Measurements from ENCODE around the gene GRB10.

Gene GRB10

DNA sequence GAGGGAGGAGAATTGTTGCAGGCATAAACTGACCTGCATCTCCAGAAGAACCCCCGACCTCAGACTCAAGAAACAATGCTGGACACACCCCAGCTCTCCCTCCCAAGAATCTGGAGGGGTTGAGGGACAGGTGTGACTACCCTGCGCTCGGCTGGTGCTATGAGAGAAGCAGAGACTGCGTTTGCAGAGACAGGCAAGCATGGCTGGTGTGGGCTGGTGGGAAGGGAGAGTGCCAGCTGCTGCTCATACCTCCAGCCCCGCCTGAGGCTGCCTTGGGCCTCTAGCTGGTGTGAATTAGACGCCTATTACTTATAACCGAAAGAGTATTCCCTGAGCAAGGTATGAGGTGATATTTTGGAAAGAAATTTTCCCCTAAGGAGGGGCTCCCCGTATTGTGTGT is 169.2 kb downstream of the GRB10 start:
- H2BK120ac ChIP-seq (ENCODE audit: low read depth, low read length), result no peak overlapping the region
- no peak overlapping the region for H2BK15ac ChIP-seq (ENCODE audit: low read length)
- H3K79me1 ChIP-seq (ENCODE audit: low read depth, low read length), result no peaks in the 10 kb centered on the region
- no peak overlapping the region for H2BK5ac ChIP-seq (ENCODE audit: low read length)
- no peak overlapping the region for H3K27ac ChIP-seq (replicated peaks; ENCODE audit: low read length)
- no peak overlapping the region for H3K4ac ChIP-seq (ENCODE audit: low read length)
- H3K4me1 ChIP-seq (ENCODE audit: control insufficient read depth in 2 of 2, insufficient read depth in 1 of 2, low read depth in 1 of 2, low read length in 2 of 2), result no peaks in the 10 kb centered on the region
- no peaks in the 10 kb centered on the region for H3K27me3 ChIP-seq (ENCODE audit: control insufficient read depth in 3 of 3, insufficient read depth in 3 of 3, low read depth in 1 of 3, low read length in 3 of 3)
- no peak overlapping the region for H4K91ac ChIP-seq (ENCODE audit: low read depth, low read length, poor library complexity)
- H2AFZ ChIP-seq (ENCODE audit: low read length), result no peak overlapping the region
- H3K36me3 ChIP-seq (replicated peaks in 1 of 2; ENCODE audit: control insufficient read depth in 2 of 2, insufficient read depth in 2 of 2, low read length in 2 of 2), result peaks cover 22 to 98% of the 10 kb centered on the region in 2 donors
- no peak overlapping the region for H3K9ac ChIP-seq (ENCODE audit: low read depth, low read length, poor library complexity)
- H3K4me2 ChIP-seq (ENCODE audit: insufficient read depth, low read length, poor library complexity, severe bottlenecking), result no peak overlapping the region
- H3K23ac ChIP-seq (ENCODE audit: low read depth, low read length, poor library complexity), result no peak overlapping the region
- H3K18ac ChIP-seq (ENCODE audit: low read length), result no peak overlapping the region
- no peak overlapping the region for H3K14ac ChIP-seq (ENCODE audit: low read length)
- H2AK5ac ChIP-seq (ENCODE audit: low read depth, low read length), result no peak overlapping the region
- WGBS, 2 donors (ENCODE audit: extremely low coverage in 2 of 2, insufficient read length in 2 of 2, insufficient replicate concordance in 1 of 2), result no CpG with 5 or more reads among the region's 8 CpGs
- H4K8ac ChIP-seq (ENCODE audit: low read depth, low read length), result no peak overlapping the region
- no peak overlapping the region for H2BK12ac ChIP-seq (ENCODE audit: low read length)
- H3K9me3 ChIP-seq (replicated peaks in 1 of 2; ENCODE audit: control insufficient read depth in 2 of 2, insufficient read depth in 1 of 2, low read depth in 1 of 2, low read length in 2 of 2), result peaks cover 0 to 1% of the 10 kb centered on the region in 2 donors
- no peak overlapping the region for H3K4me3 ChIP-seq (ENCODE audit: low read length in 2 of 2)
- DNase-seq (ENCODE audit: low spot score), result no peak

DNA sequence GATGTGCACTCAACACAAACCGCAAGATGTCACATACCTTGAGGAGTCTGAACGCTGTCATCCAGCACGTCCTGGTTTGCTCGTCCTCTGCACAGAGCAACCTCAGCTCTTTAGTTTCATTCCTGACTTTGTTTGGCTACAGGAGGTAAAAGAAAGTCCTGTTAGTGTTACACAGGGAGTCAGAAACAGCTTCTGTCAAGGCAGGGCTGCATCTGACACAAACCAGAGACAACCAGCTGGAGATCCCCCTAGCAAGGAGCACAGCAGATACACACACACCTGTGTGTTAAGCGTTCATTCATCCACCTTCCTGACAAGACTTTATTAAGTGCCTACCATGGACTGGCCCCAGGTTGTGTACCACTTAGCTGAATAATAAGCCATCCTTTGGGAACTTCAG is 170.0 kb downstream of the GRB10 start:
- H4K8ac ChIP-seq (ENCODE audit: low read depth, low read length), result no peak overlapping the region

DNA sequence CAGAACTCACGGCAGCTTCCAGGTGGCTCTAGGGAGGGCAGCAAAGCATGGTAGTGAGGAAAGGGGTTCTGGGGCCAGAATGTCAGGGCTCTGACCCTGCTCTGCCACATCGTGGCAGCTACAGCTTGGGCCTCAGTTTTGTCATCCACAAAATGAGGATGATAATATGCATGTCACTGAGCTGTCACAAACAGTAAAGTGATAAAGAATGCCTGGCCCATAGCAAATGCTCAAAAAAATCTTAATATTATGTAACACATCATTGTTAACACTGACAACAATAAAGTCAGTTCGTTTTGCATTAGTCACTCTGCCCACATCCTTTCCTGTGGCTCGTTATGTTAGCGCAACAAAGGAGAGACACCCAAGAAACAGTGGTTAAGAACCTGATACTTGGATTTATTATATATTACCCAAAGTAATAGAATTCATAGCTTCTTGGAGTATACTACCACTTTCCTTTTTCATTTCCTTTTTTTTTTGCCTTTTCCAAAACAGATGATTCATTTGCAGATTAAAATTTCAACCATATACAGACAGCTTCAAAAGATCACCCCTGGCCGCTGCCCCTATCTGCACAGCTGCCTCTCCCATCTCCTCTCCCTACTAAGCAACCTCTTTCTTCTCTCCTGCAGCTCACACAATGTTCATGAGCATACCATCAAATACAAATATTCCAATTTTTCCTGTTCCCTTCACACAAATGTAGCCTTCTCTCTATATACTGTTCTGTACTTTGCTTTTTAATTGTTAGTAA is 172.0 kb downstream of the GRB10 start:
- WGBS, 2 donors (ENCODE audit: extremely low coverage in 2 of 2, insufficient read length in 2 of 2, insufficient replicate concordance in 1 of 2), result no CpG with 5 or more reads among the region's 6 CpGs
- DNase-seq (ENCODE audit: low spot score), result no peak

More for the DNA sequence above, 170.0 kb downstream of the GRB10 start:
- DNase-seq (ENCODE audit: low spot score), result no peak
- H3K4me1 ChIP-seq (ENCODE audit: control insufficient read depth in 2 of 2, insufficient read depth in 1 of 2, low read depth in 1 of 2, low read length in 2 of 2), result no peaks in the 10 kb centered on the region
- H3K4ac ChIP-seq (ENCODE audit: low read length), result no peak overlapping the region
- H3K36me3 ChIP-seq (replicated peaks in 1 of 2; ENCODE audit: control insufficient read depth in 2 of 2, insufficient read depth in 2 of 2, low read length in 2 of 2), result peaks cover 22 to 98% of the 10 kb centered on the region in 2 donors
- no peak overlapping the region for H3K4me2 ChIP-seq (ENCODE audit: insufficient read depth, low read length, poor library complexity, severe bottlenecking)
- H2AK5ac ChIP-seq (ENCODE audit: low read depth, low read length), result no peak overlapping the region
- H3K79me1 ChIP-seq (ENCODE audit: low read depth, low read length), result no peaks in the 10 kb centered on the region
- no peak overlapping the region for H4K91ac ChIP-seq (ENCODE audit: low read depth, low read length, poor library complexity)
- H3K27ac ChIP-seq (replicated peaks; ENCODE audit: low read length), result no peak overlapping the region
- H2BK12ac ChIP-seq (ENCODE audit: low read length), result no peak overlapping the region
- WGBS, 2 donors (ENCODE audit: extremely low coverage in 2 of 2, insufficient read length in 2 of 2, insufficient replicate concordance in 1 of 2), result no CpG with 5 or more reads among the region's 5 CpGs
- H3K18ac ChIP-seq (ENCODE audit: low read length), result no peak overlapping the region
- peaks cover 0 to 1% of the 10 kb centered on the region in 2 donors for H3K9me3 ChIP-seq (replicated peaks in 1 of 2; ENCODE audit: control insufficient read depth in 2 of 2, insufficient read depth in 1 of 2, low read depth in 1 of 2, low read length in 2 of 2)
- H2BK120ac ChIP-seq (ENCODE audit: low read depth, low read length), result no peak overlapping the region
- H3K9ac ChIP-seq (ENCODE audit: low read depth, low read length, poor library complexity), result no peak overlapping the region
- no peak overlapping the region for H3K23ac ChIP-seq (ENCODE audit: low read depth, low read length, poor library complexity)
- H2AFZ ChIP-seq (ENCODE audit: low read length), result no peak overlapping the region
- H3K4me3 ChIP-seq (ENCODE audit: low read length in 2 of 2), result no peak overlapping the region
- H2BK15ac ChIP-seq (ENCODE audit: low read length), result no peak overlapping the region
- no peak overlapping the region for H2BK5ac ChIP-seq (ENCODE audit: low read length)
- no peak overlapping the region for H3K14ac ChIP-seq (ENCODE audit: low read length)
- H3K27me3 ChIP-seq (ENCODE audit: control insufficient read depth in 3 of 3, insufficient read depth in 3 of 3, low read depth in 1 of 3, low read length in 3 of 3), result no peaks in the 10 kb centered on the region

DNA sequence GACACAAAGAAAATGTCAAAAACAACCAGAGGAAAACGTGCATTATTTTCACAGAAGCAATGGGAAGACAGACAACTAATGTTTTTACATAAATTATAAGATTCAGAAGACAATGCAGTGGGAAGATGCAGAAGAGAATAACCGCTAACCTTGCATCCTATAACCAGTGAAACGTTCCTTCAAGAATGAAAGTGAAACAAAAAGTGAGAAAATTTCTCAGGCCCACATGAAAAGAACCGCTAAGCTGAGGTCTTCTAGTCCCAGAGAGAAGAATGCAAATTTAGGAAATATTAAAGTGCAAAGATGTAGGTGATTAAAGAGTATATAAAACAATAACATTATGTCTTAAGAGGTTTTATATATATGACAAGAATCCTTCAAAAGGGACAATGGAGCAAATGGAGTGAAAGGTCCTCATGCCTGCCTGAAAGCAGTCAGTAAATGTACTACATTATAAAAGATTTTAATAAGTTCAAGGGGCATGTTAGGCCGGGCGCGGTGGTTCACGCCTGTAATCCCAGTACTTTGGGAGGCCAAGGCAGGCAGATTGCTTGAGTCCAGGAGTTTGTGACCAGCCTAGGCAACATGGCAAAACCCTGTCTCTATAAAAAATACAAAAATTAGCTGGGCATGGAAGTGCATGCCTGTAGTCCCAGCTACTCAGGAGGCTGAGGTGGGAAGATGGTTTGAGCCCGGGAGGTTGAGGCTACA is 174.3 kb downstream of the GRB10 start:
- no peak overlapping the region for H3K9ac ChIP-seq (ENCODE audit: low read depth, low read length, poor library complexity)
- no peaks in the 10 kb centered on the region for H3K79me1 ChIP-seq (ENCODE audit: low read depth, low read length)
- no peak overlapping the region for H4K91ac ChIP-seq (ENCODE audit: low read depth, low read length, poor library complexity)
- no peaks in the 10 kb centered on the region for H3K9me3 ChIP-seq (replicated peaks in 1 of 2; ENCODE audit: control insufficient read depth in 2 of 2, insufficient read depth in 1 of 2, low read depth in 1 of 2, low read length in 2 of 2)
- no peak overlapping the region for H4K8ac ChIP-seq (ENCODE audit: low read depth, low read length)
- no peak for DNase-seq (ENCODE audit: low spot score)
- H3K27me3 ChIP-seq (ENCODE audit: control insufficient read depth in 3 of 3, insufficient read depth in 3 of 3, low read depth in 1 of 3, low read length in 3 of 3), result no peaks in the 10 kb centered on the region
- no peaks in the 10 kb centered on the region for H3K4me1 ChIP-seq (ENCODE audit: control insufficient read depth in 2 of 2, insufficient read depth in 1 of 2, low read depth in 1 of 2, low read length in 2 of 2)
- no peak overlapping the region for H3K4me2 ChIP-seq (ENCODE audit: insufficient read depth, low read length, poor library complexity, severe bottlenecking)
- H3K4me3 ChIP-seq (ENCODE audit: low read length in 2 of 2), result no peak overlapping the region
- H3K27ac ChIP-seq (replicated peaks; ENCODE audit: low read length), result no peak overlapping the region
- no peak overlapping the region for H2BK12ac ChIP-seq (ENCODE audit: low read length)
- H2AFZ ChIP-seq (ENCODE audit: low read length), result no peak overlapping the region
- H3K14ac ChIP-seq (ENCODE audit: low read length), result no peak overlapping the region
- H2AK5ac ChIP-seq (ENCODE audit: low read depth, low read length), result no peak overlapping the region
- no peak overlapping the region for H2BK15ac ChIP-seq (ENCODE audit: low read length)
- H3K36me3 ChIP-seq (replicated peaks in 1 of 2; ENCODE audit: control insufficient read depth in 2 of 2, insufficient read depth in 2 of 2, low read length in 2 of 2), result peaks cover 30 to 99% of the 10 kb centered on the region in 2 donors
- no peak overlapping the region for H2BK5ac ChIP-seq (ENCODE audit: low read length)
- no CpG with 5 or more reads among the region's 9 CpGs for WGBS, 2 donors (ENCODE audit: extremely low coverage in 2 of 2, insufficient read length in 2 of 2, insufficient replicate concordance in 1 of 2)
- no peak overlapping the region for H3K4ac ChIP-seq (ENCODE audit: low read length)
- H3K18ac ChIP-seq (ENCODE audit: low read length), result no peak overlapping the region
- H2BK120ac ChIP-seq (ENCODE audit: low read depth, low read length), result no peak overlapping the region
- H3K23ac ChIP-seq (ENCODE audit: low read depth, low read length, poor library complexity), result no peak overlapping the region

More for the DNA sequence above, 172.0 kb downstream of the GRB10 start:
- H3K23ac ChIP-seq (ENCODE audit: low read depth, low read length, poor library complexity), result no peak overlapping the region
- no peak overlapping the region for H3K27ac ChIP-seq (replicated peaks; ENCODE audit: low read length)
- H3K4me3 ChIP-seq (ENCODE audit: low read length in 2 of 2), result no peak overlapping the region
- peak overlapping the region; percentile 41 for H3K18ac ChIP-seq (ENCODE audit: low read length)
- H2BK15ac ChIP-seq (ENCODE audit: low read length), result no peak overlapping the region
- no peaks in the 10 kb centered on the region for H3K79me1 ChIP-seq (ENCODE audit: low read depth, low read length)
- H3K27me3 ChIP-seq (ENCODE audit: control insufficient read depth in 3 of 3, insufficient read depth in 3 of 3, low read depth in 1 of 3, low read length in 3 of 3), result no peaks in the 10 kb centered on the region
- H3K4me1 ChIP-seq (ENCODE audit: control insufficient read depth in 2 of 2, insufficient read depth in 1 of 2, low read depth in 1 of 2, low read length in 2 of 2), result no peaks in the 10 kb centered on the region
- H4K8ac ChIP-seq (ENCODE audit: low read depth, low read length), result no peak overlapping the region
- no peak overlapping the region for H3K4me2 ChIP-seq (ENCODE audit: insufficient read depth, low read length, poor library complexity, severe bottlenecking)
- peaks cover 0 to 1% of the 10 kb centered on the region in 2 donors for H3K9me3 ChIP-seq (replicated peaks in 1 of 2; ENCODE audit: control insufficient read depth in 2 of 2, insufficient read depth in 1 of 2, low read depth in 1 of 2, low read length in 2 of 2)
- no peak overlapping the region for H2AK5ac ChIP-seq (ENCODE audit: low read depth, low read length)
- H2BK12ac ChIP-seq (ENCODE audit: low read length), result no peak overlapping the region
- no peak overlapping the region for H3K4ac ChIP-seq (ENCODE audit: low read length)
- no peak overlapping the region for H2AFZ ChIP-seq (ENCODE audit: low read length)
- H3K9ac ChIP-seq (ENCODE audit: low read depth, low read length, poor library complexity), result no peak overlapping the region
- no peak overlapping the region for H2BK120ac ChIP-seq (ENCODE audit: low read depth, low read length)
- no peak overlapping the region for H4K91ac ChIP-seq (ENCODE audit: low read depth, low read length, poor library complexity)
- peaks cover 28 to 99% of the 10 kb centered on the region in 2 donors for H3K36me3 ChIP-seq (replicated peaks in 1 of 2; ENCODE audit: control insufficient read depth in 2 of 2, insufficient read depth in 2 of 2, low read length in 2 of 2)
- H2BK5ac ChIP-seq (ENCODE audit: low read length), result no peak overlapping the region
- no peak overlapping the region for H3K14ac ChIP-seq (ENCODE audit: low read length)
